ENCODE data around the gene PCOLCE2.

Gene PCOLCE2

GRCh38 chr3:142777927-142778326, 111.0 kb downstream of the PCOLCE2 start:
- no peak for TF ChIP-seq JUND (IDR thresholded peaks at IDR 0.05; ENCODE audit: low read depth)
- in situ Hi-C loops (cut with HindIII; ENCODE audit: low pct_unique_long_range_greater_than_20kb, low sequenced_read_pairs), result no loop called here
- DNase-seq (ENCODE audit: low read depth in 1 of 2, low spot score in 1 of 2), result no peak

GRCh38 chr3:142768338-142768737, 120.5 kb downstream of the PCOLCE2 start:
- in situ Hi-C loops (cut with HindIII; ENCODE audit: low pct_unique_long_range_greater_than_20kb, low sequenced_read_pairs), result no loop called here
- no peak for TF ChIP-seq JUND (IDR thresholded peaks at IDR 0.05; ENCODE audit: low read depth)
- no peak for DNase-seq (ENCODE audit: low read depth in 1 of 2, low spot score in 1 of 2)
